HG02840 (cell line): ENCODE results near the gene PDAP1.
"Not testable (repeated sequence)": the region's sequence is repeated elsewhere in the genome, so short reads cannot be mapped to it uniquely, and the experiment has no call there.

Experiments used
- ATAC-seq: cut with Tn5 transposase; IDR thresholded peaks from one replicate; pipeline ENCODE4 v1.9.1; 2021; ENCODE audit warnings: mild to moderate bottlenecking, moderate library complexity, moderate number of reproducible peaks; ENCODE audit not compliant: unreplicated experiment, low FRiP score

Gene PDAP1

DNA sequence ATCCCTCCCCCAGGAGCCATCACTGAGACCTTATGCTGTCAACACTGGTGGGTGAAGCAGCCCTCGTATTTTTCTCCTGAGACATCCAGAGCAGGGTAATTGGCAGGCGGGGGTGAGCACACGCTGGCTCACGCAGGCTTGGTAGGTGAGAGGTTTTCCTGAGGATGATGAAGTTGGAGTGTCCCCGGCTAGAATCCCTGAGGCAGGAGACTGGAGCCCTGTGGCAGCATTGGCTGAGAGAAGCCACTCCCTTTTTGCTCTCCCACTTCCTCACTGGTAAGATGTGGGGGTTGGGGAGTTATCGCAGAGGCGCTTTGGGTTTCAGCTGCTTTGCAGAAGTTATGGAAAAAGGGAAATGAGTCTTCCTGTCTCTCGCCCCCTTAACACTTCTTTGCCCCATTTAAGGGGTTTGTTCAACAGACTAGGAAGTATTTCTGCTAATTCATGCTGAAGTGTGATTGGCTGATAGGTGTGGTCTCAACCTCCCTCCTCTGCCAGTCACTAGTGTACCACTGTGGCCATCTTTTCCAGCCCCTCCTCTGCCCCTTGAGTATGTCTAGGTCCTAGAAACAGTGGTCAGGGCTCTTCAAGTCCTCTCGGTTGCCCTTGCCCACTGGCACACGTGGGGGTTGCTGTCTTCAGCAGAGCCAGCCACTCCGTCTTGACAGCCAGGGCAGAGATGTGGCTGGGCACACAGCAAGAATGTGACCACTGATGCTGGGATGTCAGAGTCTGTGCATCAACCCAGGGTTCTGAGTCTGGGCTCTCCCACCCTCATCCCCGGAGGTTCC lies 28.2 kb downstream of the PDAP1 start:
- ATAC-seq = peak; percentile 41

DNA sequence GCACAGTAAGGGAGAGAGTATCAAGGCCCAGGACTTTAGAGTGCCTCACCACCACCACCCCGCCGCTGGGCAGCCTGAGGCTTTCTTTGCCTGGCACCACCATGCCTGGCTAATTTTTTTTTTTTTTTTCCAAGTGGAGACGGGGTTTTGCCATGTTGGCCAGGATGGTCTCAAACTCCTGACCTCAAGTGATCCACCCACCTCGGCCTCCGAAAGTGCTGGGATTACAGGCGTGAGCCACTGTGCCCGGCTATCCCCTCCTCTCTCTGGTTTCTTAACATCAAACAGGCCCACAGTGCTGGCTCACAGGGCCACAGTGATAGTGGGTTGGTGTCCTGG lies 28.7 kb downstream of the PDAP1 start:
- ATAC-seq = not testable (repeated sequence)

- no peak for ATAC-seq
Measured at GRCh38 chr7:99379043-99379577, 29.3 kb downstream of the PDAP1 start.

GRCh38 chr7:99375070-99375807 lies 33.2 kb downstream of the PDAP1 start:
- ATAC-seq = peak; percentile 31

DNA sequence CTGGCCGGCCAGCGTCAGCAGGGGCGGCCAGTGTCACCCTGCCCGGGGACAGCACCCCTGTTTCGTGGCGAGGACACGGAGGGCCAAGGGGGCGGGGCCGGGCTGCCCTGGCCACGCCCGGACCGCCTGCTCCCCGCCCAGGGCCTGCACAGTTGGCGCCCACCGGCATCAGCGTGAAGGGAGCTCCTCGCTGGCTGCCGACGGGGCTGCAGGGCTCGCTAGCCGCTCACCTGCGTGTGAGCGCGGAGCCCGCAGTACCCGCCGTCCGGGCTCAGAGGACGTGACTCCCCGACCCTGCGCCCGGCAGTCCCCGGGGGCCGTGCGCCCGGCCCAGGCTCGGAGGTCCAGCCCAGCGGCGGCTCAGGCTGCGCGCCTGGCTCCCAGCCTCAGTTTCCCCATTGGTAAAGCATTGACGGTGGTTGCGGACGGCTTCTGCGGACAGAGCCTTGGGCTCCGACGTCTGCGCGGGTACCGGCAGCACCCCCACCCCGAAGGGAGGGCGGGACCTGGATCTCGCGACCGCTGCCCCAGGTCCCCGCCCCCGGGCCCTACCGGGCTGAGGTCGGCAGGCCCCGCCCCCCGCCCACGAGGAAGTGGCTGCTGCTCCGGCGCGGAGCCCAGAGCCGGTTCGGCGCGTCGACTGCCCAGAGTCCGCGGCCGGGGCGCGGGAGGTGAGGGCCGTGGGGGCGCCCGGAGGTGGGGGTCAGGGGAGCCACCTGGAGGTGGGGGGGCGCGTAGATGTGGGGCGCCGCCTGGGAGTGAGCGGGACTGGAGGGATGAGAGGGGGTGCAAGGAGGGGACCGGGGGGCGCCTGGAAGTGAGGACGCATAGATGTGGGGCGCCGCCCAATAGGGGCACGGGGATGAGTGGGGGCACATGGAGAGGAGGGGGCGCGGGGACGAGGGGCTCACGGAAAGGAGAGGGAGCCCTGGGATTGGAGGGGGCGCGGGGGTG lies 34.0 kb downstream of the PDAP1 start, which contains the start of gene ARPC1B:
Gene ARPC1B, plus strand, starts transcription at position 620 of the 954 bp plus-strand sequence. CDS start 10,985 bp downstream, outside the sequence.
- peak; percentile 48 for ATAC-seq

- ATAC-seq = no peak
Measured at GRCh38 chr7:99373091-99374066, 35.0 kb downstream of the PDAP1 start.

GRCh38 chr7:99372275-99373090 lies 35.9 kb downstream of the PDAP1 start:
- no peak for ATAC-seq

- no peak for ATAC-seq
Measured at GRCh38 chr7:99371376-99371920, 36.9 kb downstream of the PDAP1 start.

DNA sequence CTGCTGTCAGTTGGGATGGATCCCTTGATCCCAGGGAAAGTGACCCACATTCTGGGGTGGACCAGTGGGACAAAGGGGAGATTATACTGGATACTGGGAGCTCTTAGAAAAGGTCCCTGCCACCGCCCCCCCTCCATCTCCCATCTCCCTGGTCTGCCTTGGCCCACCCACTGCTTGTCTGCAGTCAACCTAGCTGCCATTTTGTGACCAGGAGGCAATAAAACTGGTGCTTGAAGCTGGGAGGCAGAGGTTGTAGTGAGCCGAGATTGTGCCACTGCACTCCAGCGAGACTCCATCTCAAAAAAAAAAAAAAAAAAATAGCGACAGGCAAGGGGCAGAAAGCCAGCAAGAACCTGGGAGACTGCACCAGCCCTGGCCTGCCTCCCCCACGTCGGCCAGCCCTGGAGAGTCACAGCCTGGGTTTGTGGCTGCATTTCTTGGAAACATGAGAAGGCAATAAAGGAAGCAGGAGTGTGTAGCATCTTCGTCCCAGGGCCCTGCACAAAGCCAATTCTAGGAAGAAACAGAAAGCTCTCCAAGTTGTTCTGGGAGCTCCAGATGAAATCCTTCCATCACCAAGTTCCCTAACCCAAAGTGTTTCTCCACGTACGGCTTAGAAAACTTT lies 38.5 kb downstream of the PDAP1 start:
- no peak for ATAC-seq

DNA sequence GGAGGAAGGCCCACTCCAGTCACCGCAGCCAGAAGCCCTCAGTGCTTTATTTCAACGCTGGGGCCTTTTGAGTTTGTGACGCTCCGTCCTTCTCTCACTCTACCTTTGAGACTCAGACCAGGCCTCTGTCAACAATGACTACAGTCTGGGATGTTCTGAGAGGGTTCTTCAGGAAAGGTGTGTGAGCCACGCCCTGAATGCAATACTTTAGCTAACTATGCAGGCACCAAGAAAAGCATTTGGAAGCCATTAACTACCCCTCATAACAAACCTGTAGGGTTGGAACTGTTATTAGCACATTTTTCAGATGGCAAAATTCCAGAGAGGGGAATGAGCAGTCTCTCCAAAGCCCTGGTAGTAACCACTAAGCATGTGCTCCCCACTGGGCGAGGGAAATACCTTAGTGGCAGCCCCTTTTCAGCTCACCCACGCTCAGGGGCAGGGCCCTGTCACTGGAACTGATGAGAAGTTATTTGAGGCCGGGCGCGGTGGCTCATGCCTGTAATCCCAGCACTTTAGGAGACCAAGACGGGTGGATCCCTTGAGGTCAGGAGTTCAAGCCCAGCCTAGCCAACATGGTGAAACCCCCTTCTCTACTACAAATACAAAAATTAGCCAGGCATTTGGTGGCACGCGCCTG lies 39.5 kb downstream of the PDAP1 start:
- no peak for ATAC-seq

DNA sequence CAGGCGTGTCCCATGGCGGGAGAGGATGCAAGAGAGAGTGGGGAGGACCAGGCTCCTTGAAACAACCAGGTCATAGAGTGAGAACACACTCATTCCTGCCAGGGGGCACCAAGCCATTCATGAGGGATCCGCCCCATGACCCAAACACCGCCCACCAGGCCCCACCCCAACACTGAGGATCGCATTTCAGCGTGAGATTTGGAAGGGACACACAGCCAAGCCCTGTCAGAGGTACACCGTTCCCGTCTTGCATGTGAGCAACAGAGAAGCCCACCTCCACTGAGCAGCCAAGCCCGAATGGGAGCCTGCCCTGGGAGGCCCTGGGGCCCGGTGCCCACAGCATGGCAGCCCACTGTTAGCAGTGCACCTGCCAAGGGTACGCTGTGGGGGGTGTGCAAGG lies 41.8 kb downstream of the PDAP1 start:
- no peak for ATAC-seq

GRCh38 chr7:99365318-99366141 lies 42.9 kb downstream of the PDAP1 start:
- no peak for ATAC-seq

DNA sequence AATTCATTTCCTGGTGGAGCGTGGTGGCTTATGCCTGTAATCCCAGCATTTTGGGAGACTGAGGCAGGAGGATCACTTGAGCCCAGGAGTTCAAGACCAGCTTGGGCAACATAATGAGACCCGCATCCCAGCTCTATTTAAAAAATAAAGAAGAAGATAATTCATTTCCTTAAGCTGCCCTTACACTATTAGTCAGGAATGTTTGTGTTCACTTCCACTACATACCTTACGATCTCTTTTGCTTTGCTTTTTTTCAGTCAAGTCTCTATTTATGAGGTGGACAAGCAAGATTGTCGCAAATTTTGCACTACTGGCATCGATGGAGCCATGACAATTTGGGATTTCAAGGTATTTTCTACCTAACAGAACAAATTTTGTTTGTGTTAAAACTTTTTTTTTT lies 45.1 kb downstream of the PDAP1 start:
- ATAC-seq = no peak

GRCh38 chr7:99362801-99363200 lies 45.6 kb downstream of the PDAP1 start:
- ATAC-seq = no peak

DNA sequence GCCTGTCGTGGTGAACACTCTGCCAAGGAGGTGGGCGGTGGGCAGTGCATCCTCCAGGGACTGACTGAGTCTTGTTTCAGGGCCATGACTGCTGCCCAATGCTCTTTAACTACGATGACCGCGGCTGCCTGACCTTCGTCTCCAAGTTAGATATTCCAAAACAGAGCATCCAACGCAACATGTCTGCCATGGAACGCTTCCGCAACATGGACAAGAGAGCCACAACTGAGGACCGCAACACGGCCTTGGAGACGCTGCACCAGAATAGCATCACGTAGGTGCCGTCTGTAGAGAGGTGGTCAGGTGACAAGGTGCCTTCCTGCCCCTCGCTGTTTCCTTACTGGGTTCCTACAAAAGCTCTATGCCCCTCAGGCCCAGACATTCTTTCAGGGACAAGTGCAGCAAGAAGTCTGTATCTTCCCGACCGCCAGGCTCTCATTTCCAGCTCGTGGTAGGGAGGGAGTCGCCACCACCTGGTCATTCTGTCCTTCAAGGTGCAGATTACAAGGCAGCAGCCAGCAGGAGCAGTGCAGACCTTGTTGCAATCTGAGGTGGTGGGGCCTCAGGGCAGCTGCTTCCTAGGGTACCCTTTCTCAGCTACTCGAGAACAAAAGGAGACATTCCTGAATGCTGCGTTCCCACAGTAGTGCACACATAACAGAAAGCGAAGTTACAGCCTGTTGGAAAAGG lies 48.8 kb downstream of the PDAP1 start:
- no peak for ATAC-seq

DNA sequence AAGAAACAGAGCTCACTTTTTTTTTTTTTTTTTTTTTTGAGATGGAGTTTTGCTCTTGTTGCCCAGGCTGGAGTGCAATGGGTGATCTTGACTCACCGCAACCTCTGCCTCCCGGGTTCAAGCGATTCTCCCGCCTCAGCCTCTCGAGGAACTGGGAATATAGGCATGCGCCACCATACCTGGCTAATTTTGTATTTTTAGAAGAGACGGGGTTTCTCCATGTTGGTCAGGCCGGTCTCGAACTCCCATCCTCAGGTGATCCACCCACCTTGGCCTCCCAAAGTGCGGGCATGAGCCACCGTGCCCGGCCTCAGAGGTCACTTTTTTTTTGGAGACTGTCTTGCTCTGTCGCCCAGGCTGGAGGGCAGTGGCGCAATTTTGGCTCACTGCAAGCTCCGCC lies 49.9 kb downstream of the PDAP1 start:
- ATAC-seq = not testable (repeated sequence)
